Mesendoderm (in vitro differentiated cells): ENCODE measurements around the gene HDAC4.

Source experiments
- DNase-seq: peaks from one replicate; pipeline ENCODE4 v3.0.0; 2013
- H2AK5ac ChIP-seq: 2 replicates; pipeline ENCODE4 v1.6.1; 2013; ENCODE audit warnings: low read length, inconsistent platforms
- H2BK120ac ChIP-seq: 2 replicates; pipeline ENCODE4 v1.6.1; 2013; ENCODE audit warnings: low read depth, mild to moderate bottlenecking, low read length, moderate library complexity, mixed read lengths
- H2BK15ac ChIP-seq: replicated peaks from 2 replicates; pipeline ENCODE4 v1.6.1; 2013; ENCODE audit warnings: low read depth, mild to moderate bottlenecking, moderate library complexity
- H2BK5ac ChIP-seq: 2 replicates; pipeline ENCODE4 v1.6.1; 2013; ENCODE audit warnings: low read length, inconsistent platforms
- H3K18ac ChIP-seq: 2 replicates; pipeline ENCODE4 v1.6.1; 2013; ENCODE audit warnings: mild to moderate bottlenecking, low read length, mixed read lengths
- H3K23ac ChIP-seq: one replicate; pipeline ENCODE4 v1.6.1; 2013; ENCODE audit warnings: low read length
- H3K27ac ChIP-seq: 2 replicates; pipeline ENCODE4 v1.5.1; 2013; ENCODE audit warnings: low read depth, mild to moderate bottlenecking, inconsistent platforms, low read length, moderate library complexity
- H3K27me3 ChIP-seq: 2 replicates; pipeline ENCODE4 v1.6.1; 2013; ENCODE audit warnings: low read length, control low read depth, mild to moderate bottlenecking, inconsistent platforms; ENCODE audit not compliant: insufficient read depth, poor library complexity
- H3K36me3 ChIP-seq: 2 replicates; pipeline ENCODE4 v1.6.1; 2013; ENCODE audit warnings: low read length, inconsistent platforms; ENCODE audit not compliant: control insufficient read depth, insufficient read depth
- H3K4ac ChIP-seq: one replicate; pipeline ENCODE4 v1.6.1; 2013; ENCODE audit warnings: low read depth, mild to moderate bottlenecking, low read length, moderate library complexity
- H3K4me1 ChIP-seq: 2 replicates; pipeline ENCODE4 v1.6.1; 2013; ENCODE audit warnings: low read depth, low read length, inconsistent platforms; ENCODE audit not compliant: control insufficient read depth
- H3K4me2 ChIP-seq: 2 replicates; pipeline ENCODE4 v1.6.1; 2013; ENCODE audit warnings: low read length
- H3K4me3 ChIP-seq: 2 replicates; pipeline ENCODE4 v1.5.1; 2013; ENCODE audit warnings: mild to moderate bottlenecking, low read length
- H3K56ac ChIP-seq: one replicate; pipeline ENCODE4 v1.6.1; 2013; ENCODE audit warnings: low read length
- H3K79me1 ChIP-seq: 2 replicates; pipeline ENCODE4 v1.6.1; 2013; ENCODE audit warnings: low read length, inconsistent platforms
- H3K79me2 ChIP-seq: 2 replicates; pipeline ENCODE4 v1.6.1; 2013; ENCODE audit warnings: mild to moderate bottlenecking, low read length; ENCODE audit not compliant: control insufficient read depth, insufficient read depth
- H3K9ac ChIP-seq: 2 replicates; pipeline ENCODE4 v1.6.1; 2013; ENCODE audit warnings: low read length, inconsistent platforms
- H4K5ac ChIP-seq: one replicate; pipeline ENCODE4 v1.6.1; 2013; ENCODE audit warnings: low read length
- H4K8ac ChIP-seq: one replicate; pipeline ENCODE4 v1.6.1; 2013; ENCODE audit warnings: low read depth, mild to moderate bottlenecking, control low read depth, low read length, moderate library complexity
- WGBS: extraction: QIAGEN DNeasy Blood & Tissue Kit; methylation state at CpG from one replicate; pipeline ENCODE4 v1.1.7; 2013; ENCODE audit warnings: low lambda C conversion rate, missing lambda C conversion rate; ENCODE audit not compliant: insufficient coverage; ENCODE audit errors: extremely low coverage; 5-methylcytosine and 5-hydroxymethylcytosine counted together

The HDAC4 gene

DNA sequence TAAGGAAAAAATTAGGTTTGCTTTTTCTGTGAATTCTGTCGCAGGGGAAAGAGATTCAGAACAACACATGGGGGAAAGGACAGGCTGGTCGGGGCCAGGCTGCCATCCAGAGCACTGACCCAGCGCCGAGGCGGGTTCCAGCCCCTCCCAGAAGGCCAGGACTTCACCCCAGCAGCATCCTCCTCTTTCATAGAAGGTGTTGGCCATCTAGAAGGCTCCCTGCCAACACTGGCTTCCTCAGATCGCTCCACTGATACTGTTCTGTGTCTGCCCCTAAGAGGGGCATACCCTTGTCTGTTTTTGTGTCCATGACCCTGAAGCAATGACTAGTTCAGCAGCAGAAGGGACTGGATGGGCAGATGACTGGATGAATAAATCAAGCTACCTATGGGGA is 144.5 kb downstream of the HDAC4 start:
- Histone ChIP-seq H3K79me1 (peaks cover 20% of the 10 kb centered on the region), H3K23ac (no peak overlapping the region), H3K27me3 (no peaks in the 10 kb centered on the region), H3K4me2 (no peak overlapping the region), H3K4me3 (no peak overlapping the region), H4K5ac (no peak overlapping the region), H2BK5ac (no peak overlapping the region), H3K18ac (no peak overlapping the region), H2BK15ac (no peak overlapping the region), H3K9ac (no peak overlapping the region), H3K4me1 (no peaks in the 10 kb centered on the region), H3K4ac (no peak overlapping the region), H3K79me2 (peaks cover 8% of the 10 kb centered on the region), H3K27ac (no peak overlapping the region), H2BK120ac (no peak overlapping the region), H4K8ac (no peak overlapping the region), H3K36me3 (no peaks in the 10 kb centered on the region), H3K56ac (no peak overlapping the region), H2AK5ac (no peak overlapping the region)
- no peak for DNase-seq
- WGBS: no CpG with 5 or more reads among the region's 6 CpGs

DNA sequence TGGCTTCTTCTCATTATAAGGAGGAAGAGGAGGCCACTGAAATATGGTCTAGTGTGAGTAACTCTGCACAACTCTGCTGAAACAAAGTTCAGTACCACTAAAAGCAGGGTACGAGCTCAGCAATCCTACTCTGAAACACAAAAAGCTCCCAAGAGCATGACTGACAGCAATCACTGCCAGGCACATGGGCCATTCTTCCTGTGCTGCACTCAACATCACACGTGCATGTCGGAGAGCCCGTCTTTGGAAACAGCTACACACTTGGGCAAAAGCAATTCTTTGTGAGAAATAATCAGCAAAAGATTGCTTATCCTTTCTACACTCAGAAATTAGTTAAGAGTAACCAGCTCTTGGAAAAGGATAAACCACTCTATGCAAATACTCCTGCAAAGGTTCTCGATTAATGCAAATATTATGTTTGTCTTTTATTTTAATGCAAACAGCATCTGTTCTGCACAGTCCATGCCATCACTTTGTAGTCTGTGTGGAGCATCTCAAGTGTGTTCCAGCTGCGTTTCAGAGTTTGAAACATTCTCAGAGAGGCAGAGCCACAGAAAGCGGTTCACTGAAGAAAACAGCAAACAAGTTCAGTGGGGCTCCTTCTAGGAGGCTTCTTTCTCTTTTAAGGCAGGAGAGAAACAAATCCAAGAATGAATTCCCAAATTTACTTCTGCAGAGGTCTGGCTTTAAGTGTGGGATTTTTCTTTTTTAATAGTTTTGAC is 145.0 kb downstream of the HDAC4 start:
- no peak overlapping the region for H2BK120ac ChIP-seq
- no peak overlapping the region for H4K8ac ChIP-seq
- H4K5ac ChIP-seq: no peak overlapping the region
- peaks cover 8% of the 10 kb centered on the region for H3K79me2 ChIP-seq
- H3K4me3 ChIP-seq: no peak overlapping the region
- no peaks in the 10 kb centered on the region for H3K4me1 ChIP-seq
- no peak overlapping the region for H3K23ac ChIP-seq
- no peak overlapping the region for H2BK15ac ChIP-seq
- H3K9ac ChIP-seq: no peak overlapping the region
- no peak overlapping the region for H2BK5ac ChIP-seq
- WGBS: no CpG with 5 or more reads among the region's 7 CpGs
- H3K79me1 ChIP-seq: peaks cover 17% of the 10 kb centered on the region
- no peak overlapping the region for H3K4ac ChIP-seq
- H3K56ac ChIP-seq: no peak overlapping the region
- H3K18ac ChIP-seq: no peak overlapping the region
- H2AK5ac ChIP-seq: no peak overlapping the region
- DNase-seq: no peak
- no peak overlapping the region for H3K4me2 ChIP-seq
- H3K36me3 ChIP-seq: no peaks in the 10 kb centered on the region
- no peak overlapping the region for H3K27ac ChIP-seq
- H3K27me3 ChIP-seq: no peaks in the 10 kb centered on the region

DNA sequence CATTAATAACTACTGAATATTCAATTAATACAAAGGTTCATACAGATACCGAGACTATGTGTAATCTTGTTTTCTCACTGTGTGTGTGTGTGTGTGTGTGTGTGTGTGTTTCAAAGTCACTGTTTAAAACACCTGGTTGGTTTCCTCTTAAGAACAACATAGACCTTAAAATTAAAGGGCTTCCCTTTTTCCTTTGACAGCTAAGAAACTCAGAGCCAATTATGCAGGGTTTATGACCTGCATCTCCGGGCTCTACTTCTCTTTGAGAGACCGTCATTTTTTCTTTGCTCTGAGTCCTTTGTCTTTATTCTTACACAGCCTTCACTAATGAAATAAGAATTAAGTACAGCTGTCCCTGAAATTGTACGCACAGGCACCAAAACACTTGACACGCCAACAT is 145.6 kb downstream of the HDAC4 start:
- Histone ChIP-seq H3K23ac (no peak overlapping the region), H3K36me3 (no peaks in the 10 kb centered on the region), H3K79me1 (peaks cover 17% of the 10 kb centered on the region), H3K4me2 (no peak overlapping the region), H4K5ac (no peak overlapping the region), H3K27ac (no peak overlapping the region), H3K79me2 (peaks cover 6% of the 10 kb centered on the region), H2BK15ac (no peak overlapping the region), H2AK5ac (no peak overlapping the region), H3K4ac (no peak overlapping the region), H4K8ac (no peak overlapping the region), H3K18ac (no peak overlapping the region), H2BK5ac (no peak overlapping the region), H3K56ac (no peak overlapping the region), H3K9ac (no peak overlapping the region), H3K27me3 (no peaks in the 10 kb centered on the region), H3K4me1 (no peaks in the 10 kb centered on the region), H3K4me3 (no peak overlapping the region), H2BK120ac (no peak overlapping the region)
- DNase-seq: no peak
- no CpG with 5 or more reads among the region's 5 CpGs for WGBS

DNA sequence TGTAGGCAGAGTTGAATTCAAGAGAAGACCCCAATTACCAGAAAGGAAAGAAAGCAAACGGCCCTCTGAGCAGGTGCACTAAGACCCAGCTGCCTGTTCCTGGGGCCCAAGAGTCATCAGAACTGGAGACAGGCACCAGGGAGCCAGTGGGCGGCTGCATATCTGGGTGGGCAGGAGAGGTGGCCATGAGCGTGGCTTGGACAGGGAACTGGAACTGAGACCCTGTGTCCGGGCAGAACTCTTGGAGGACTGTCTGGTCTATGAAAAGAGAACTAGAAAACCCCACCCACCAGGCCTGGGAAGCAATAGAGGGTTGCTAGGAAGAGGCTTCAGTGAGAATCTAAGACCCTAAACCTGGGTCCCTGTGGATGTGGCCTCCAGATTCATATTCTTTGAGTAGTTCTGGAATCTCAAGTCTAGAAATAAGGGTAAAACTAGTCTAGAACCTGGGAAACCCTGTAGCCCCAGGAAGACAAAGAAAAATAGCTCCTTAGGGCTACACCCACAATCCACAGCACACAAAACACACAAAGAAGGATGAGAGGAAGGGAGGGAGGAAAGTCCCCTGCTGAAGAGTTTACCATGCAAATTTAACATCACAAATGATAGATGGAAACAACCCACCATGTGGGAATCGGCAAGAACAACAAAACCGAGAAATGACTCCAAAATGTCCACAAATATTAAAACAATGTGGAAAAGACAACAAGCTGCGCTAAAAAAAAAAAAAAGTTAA is 147.0 kb downstream of the HDAC4 start:
- Histone ChIP-seq H3K56ac (no peak overlapping the region), H2BK120ac (no peak overlapping the region), H3K27ac (no peak overlapping the region), H3K4me3 (no peak overlapping the region), H3K23ac (no peak overlapping the region), H3K4me1 (no peaks in the 10 kb centered on the region), H2AK5ac (no peak overlapping the region), H4K8ac (no peak overlapping the region), H4K5ac (no peak overlapping the region), H2BK5ac (no peak overlapping the region), H3K9ac (no peak overlapping the region), H3K27me3 (no peaks in the 10 kb centered on the region), H3K4me2 (no peak overlapping the region), H3K4ac (no peak overlapping the region), H3K79me2 (peaks cover 6% of the 10 kb centered on the region), H3K36me3 (no peaks in the 10 kb centered on the region), H2BK15ac (no peak overlapping the region), H3K79me1 (peaks cover 14% of the 10 kb centered on the region), H3K18ac (no peak overlapping the region)
- no CpG with 5 or more reads among the region's 7 CpGs for WGBS
- DNase-seq: no peak

DNA sequence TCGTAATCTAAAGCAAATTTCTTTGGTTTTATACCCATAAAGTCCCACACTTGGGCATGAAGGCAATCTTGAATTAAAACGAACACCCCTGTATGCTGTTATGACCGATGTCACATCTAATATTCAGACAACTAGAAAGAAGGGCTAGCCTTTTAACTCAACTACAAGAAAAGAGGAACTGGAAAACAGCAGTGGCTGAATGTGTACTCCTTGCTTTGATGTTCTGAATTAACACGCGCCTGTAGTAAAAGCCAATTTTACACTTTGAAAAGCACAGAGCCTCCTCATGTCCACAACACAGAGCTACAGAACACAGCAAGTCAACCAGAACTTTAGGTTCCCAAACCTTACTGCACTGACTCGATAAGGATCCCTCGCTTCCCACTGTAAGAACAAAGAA is 147.6 kb downstream of the HDAC4 start:
- Histone ChIP-seq H3K36me3 (no peaks in the 10 kb centered on the region), H3K79me1 (peaks cover 10% of the 10 kb centered on the region), H2AK5ac (no peak overlapping the region), H2BK5ac (no peak overlapping the region), H3K56ac (no peak overlapping the region), H2BK120ac (no peak overlapping the region), H3K9ac (no peak overlapping the region), H3K4me3 (no peak overlapping the region), H3K18ac (no peak overlapping the region), H3K27ac (no peak overlapping the region), H3K23ac (no peak overlapping the region), H3K4ac (no peak overlapping the region), H4K5ac (no peak overlapping the region), H3K27me3 (no peaks in the 10 kb centered on the region), H3K4me2 (no peak overlapping the region), H2BK15ac (no peak overlapping the region), H3K79me2 (peaks cover 6% of the 10 kb centered on the region), H4K8ac (no peak overlapping the region), H3K4me1 (no peaks in the 10 kb centered on the region)
- no peak for DNase-seq
- no CpG with 5 or more reads among the region's 7 CpGs for WGBS
